HepG2 (cell line): ENCODE measurements around the gene FAM174B. TPM values are rescaled to one million over a fixed set of nuclear protein-coding genes. Genes with fewer than 3 reads are reported as not detected.

Experiments
- ATAC-seq: fragments of 200-7000 bp; cut with Tn5 transposase; 3 replicates; pipeline ENCODE4 v1.9.1; 2020; ENCODE audit warnings: mild to moderate bottlenecking, moderate library complexity
- BruUV-seq: library from RNA; stranded (reverse); fragments of 400-500 nt; replicated peaks from 2 replicates; lab custom pipeline; 2021; lab: Mats Ljungman, UMichigan
- CTCF ChIA-PET: fragments of 300-600 bp; formaldehyde crosslinking; extraction: SDS; loops from one replicate; lab custom pipeline; 2021; ENCODE audit warnings: low total read pairs, inconsistent platforms, low intra/inter-chr PET ratio; lab: Yijun Ruan, JAX
- POLR2A ChIA-PET: fragments of 350-600 bp; sonication (Branson Sonifier 250); formaldehyde crosslinking; loops from one replicate; lab custom pipeline; 2020; ENCODE audit warnings: antibody characterized with exemption, inconsistent platforms; lab: Yijun Ruan, JAX
- DNase-seq: peaks from one replicate; pipeline ENCODE4 v3.0.0-alpha.2; 2015; ENCODE audit warnings: low spot score
- FAIRE-seq: peaks from 3 replicates; lab custom pipeline; 2011; peaks lifted over from hg19 to GRCh38; lab: Jason Lieb, UNC
- H2AFZ ChIP-seq: one replicate; pipeline ENCODE4 v1.6.1; 2011; ENCODE audit warnings: low read length, inconsistent platforms
- H3K27ac ChIP-seq: fragments of 300-600 bp; 3 replicates; pipeline ENCODE4 v1.8.0; 2011; ENCODE audit warnings: mixed run types, mild to moderate bottlenecking, mixed read lengths, low read length, inconsistent platforms; ENCODE audit not compliant: insufficient read depth; ENCODE audit errors: extremely low read length
- H3K27me3 ChIP-seq, 2 experiments: fragments of 200-600 bp in 1 of 2; 2 replicates in 1 of 2; 3 replicates in 1 of 2; pipeline versions ENCODE4 v1.6.0 to v1.8.0; 2011; ENCODE audit warnings: low read length in 2 of 2, mild to moderate bottlenecking in 2 of 2, moderate library complexity in 2 of 2, inconsistent platforms in 1 of 2; ENCODE audit not compliant: insufficient read depth in 2 of 2, control insufficient read depth in 1 of 2
- H3K36me3 ChIP-seq, 2 experiments: fragments of 200-600 bp in 1 of 2; replicated peaks in 1 of 2; 2 replicates in 1 of 2; 3 replicates in 1 of 2; pipeline versions ENCODE4 v1.5.1 to v1.8.0; 2011; ENCODE audit warnings: low read length in 2 of 2, inconsistent platforms in 1 of 2; ENCODE audit not compliant: insufficient read depth in 2 of 2, control insufficient read depth in 1 of 2
- H3K4me1 ChIP-seq: 2 replicates; pipeline ENCODE4 v1.5.1; 2012; ENCODE audit warnings: low read length, inconsistent platforms; ENCODE audit not compliant: insufficient read depth
- H3K4me2 ChIP-seq: 2 replicates; pipeline ENCODE4 v1.6.0; 2011; ENCODE audit warnings: low read depth, low read length, inconsistent platforms
- H3K4me3 ChIP-seq, 3 experiments: fragments of 200-600 bp in 1 of 3; sonication (generic), shearing (Covaris generic) in 1 of 3; replicated peaks in 1 of 3; 2 replicates each; pipeline ENCODE4 v1.5.1; 2011 to 2016; ENCODE audit warnings: low read length in 3 of 3, inconsistent platforms in 2 of 3, low read depth in 2 of 3, mild to moderate bottlenecking in 2 of 3, control low read depth in 1 of 3, mixed read lengths in 1 of 3; ENCODE audit not compliant: insufficient read depth in 1 of 3
- H3K79me2 ChIP-seq: one replicate; pipeline ENCODE4 v1.6.1; 2011; ENCODE audit warnings: low read length, inconsistent platforms; ENCODE audit not compliant: insufficient read depth
- H3K9ac ChIP-seq: 2 replicates; pipeline ENCODE4 v1.6.0; 2011; ENCODE audit warnings: mild to moderate bottlenecking, low read depth, low read length, inconsistent platforms; ENCODE audit not compliant: insufficient read depth
- H3K9me3 ChIP-seq: 2 replicates; pipeline ENCODE4 v1.5.1; 2012; ENCODE audit warnings: mild to moderate bottlenecking, low read length
- H4K20me1 ChIP-seq: 2 replicates; pipeline ENCODE4 v1.6.0; 2011; ENCODE audit warnings: inconsistent platforms, mild to moderate bottlenecking, low read length, moderate library complexity; ENCODE audit not compliant: insufficient read depth
- DPF2 ChIP-seq: sonication (generic); formaldehyde crosslinking; IDR thresholded peaks from 2 replicates; pipeline ENCODE4 v1.4.0; 2020; ENCODE audit warnings: mild to moderate bottlenecking, low read depth, missing genetic modification reagents, borderline replicate concordance
- HNRNPK ChIP-seq: fragments of 200-400 bp; formaldehyde crosslinking; IDR thresholded peaks from 2 replicates; pipeline ENCODE4 v1.6.1; 2018; ENCODE audit warnings: low read length, low read depth, moderate library complexity, mild to moderate bottlenecking; ENCODE audit not compliant: poor library complexity, severe bottlenecking
- NAIF1 ChIP-seq: sonication (generic); formaldehyde crosslinking; IDR thresholded peaks from 2 replicates; pipeline ENCODE4 v1.5.0; 2020; ENCODE audit warnings: mild to moderate bottlenecking, missing genetic modification reagents, borderline replicate concordance
- PAX8 ChIP-seq: sonication (generic); formaldehyde crosslinking; IDR thresholded peaks from 2 replicates; pipeline ENCODE4 v1.8.0; 2022; ENCODE audit warnings: mild to moderate bottlenecking, missing genetic modification reagents, borderline replicate concordance
- PCBP2 ChIP-seq: fragments of 200-400 bp; formaldehyde crosslinking; optimal IDR thresholded peaks from 2 replicates; pipeline ENCODE3; 2018; ENCODE audit warnings: low read length, low read depth; ENCODE audit not compliant: poor library complexity, severe bottlenecking
- RFX3 ChIP-seq: IDR thresholded peaks from 2 replicates; pipeline ENCODE4 v1.6.1; 2016; ENCODE audit warnings: missing biosample characterization, missing genetic modification reagents
- SALL2 ChIP-seq: sonication (generic); formaldehyde crosslinking; IDR thresholded peaks from 2 replicates; pipeline ENCODE4 v1.8.1; 2023; ENCODE audit warnings: mild to moderate bottlenecking, missing genetic modification reagents, inconsistent platforms
- SRSF1 ChIP-seq: fragments of 200-400 bp; formaldehyde crosslinking; optimal IDR thresholded peaks from 2 replicates; pipeline ENCODE3; 2017; ENCODE audit warnings: mild to moderate bottlenecking, low read depth, low read length, moderate library complexity
- SRSF9 ChIP-seq: fragments of 200-400 bp; formaldehyde crosslinking; IDR thresholded peaks from 2 replicates; pipeline ENCODE4 v1.6.1; 2018; ENCODE audit warnings: borderline replicate concordance, mild to moderate bottlenecking, low read depth, low read length; ENCODE audit not compliant: insufficient read depth, poor library complexity, severe bottlenecking
- TBL1XR1 ChIP-seq: fragments of 150-350 bp; IDR thresholded peaks from 2 replicates; pipeline ENCODE4 v1.6.1; 2014; ENCODE audit warnings: borderline replicate concordance, low read length; ENCODE audit not compliant: partially characterized antibody
- ZNF572 ChIP-seq: sonication (generic); formaldehyde crosslinking; IDR thresholded peaks from 2 replicates; pipeline ENCODE4 v1.5.1; 2020; ENCODE audit warnings: mild to moderate bottlenecking, missing genetic modification reagents
- WGBS: methylation state at CpG from one replicate; pipeline ENCODE4 v1.1.6; 2017; ENCODE audit warnings: low lambda C conversion rate; 5-methylcytosine and 5-hydroxymethylcytosine counted together
- in situ Hi-C: cut with HindIII; loops from 2 replicates; pipeline ENCODE4 v1.10.0; 2017; ENCODE audit warnings: low pct_unique_long_range_greater_than_20kb; ENCODE audit not compliant: extremely low pct_ligation_motif_present
- intact Hi-C: fragments of 100-400 bp; cut with micrococcal nuclease; formaldehyde crosslinking; loops from one replicate; pipeline ENCODE4 v1.10.0; 2022; ENCODE audit not compliant: unreplicated experiment
- polyA plus RNA-seq, 8 experiments: library from polyadenylated mRNA; depleted of rRNA in 3 of 8; stranded (reverse) in 7 of 8; unstranded in 1 of 8; fragments of >200 nt; fragmentation: Illumina TruSeq in 4 of 8; extraction: Trizol in 4 of 8; gene quantifications; 2 replicates each; pipeline versions ENCODE4 v1.2.1 to v1.2.3, GENCODE V29; 2011 to 2016; ENCODE audit warnings: low read depth in 4 of 8, missing spikeins in 1 of 8, mixed read lengths in 1 of 8; ENCODE audit not compliant: insufficient read depth in 1 of 8
- total RNA-seq, 5 experiments: library from RNA; depleted of rRNA; stranded (reverse); fragments of >200 nt; fragmentation: Illumina TruSeq; extraction: Trizol; gene quantifications; 2 replicates each; pipeline ENCODE4 v1.2.3, GENCODE V29; 2016; ENCODE audit warnings: low read depth in 1 of 5
- TF ChIP-seq, protein P1 (sequence below): sonication (generic); formaldehyde crosslinking; IDR thresholded peaks from 2 replicates; pipeline ENCODE4 v1.4.0; 2020; ENCODE audit warnings: missing genetic modification reagents, mild to moderate bottlenecking, borderline replicate concordance
- TF ChIP-seq, protein P2 (sequence below): sonication (generic); formaldehyde crosslinking; IDR thresholded peaks from 2 replicates; pipeline ENCODE4 v1.5.1; 2020; ENCODE audit warnings: mild to moderate bottlenecking, missing genetic modification reagents, moderate library complexity

Gene FAM174B
- total and polyA plus RNA-seq, 2 of the 13 experiments (the other 11 are each of a cell fraction or from before 2014, with no cell fraction given): 0.90 to 2.1 TPM

DNA sequence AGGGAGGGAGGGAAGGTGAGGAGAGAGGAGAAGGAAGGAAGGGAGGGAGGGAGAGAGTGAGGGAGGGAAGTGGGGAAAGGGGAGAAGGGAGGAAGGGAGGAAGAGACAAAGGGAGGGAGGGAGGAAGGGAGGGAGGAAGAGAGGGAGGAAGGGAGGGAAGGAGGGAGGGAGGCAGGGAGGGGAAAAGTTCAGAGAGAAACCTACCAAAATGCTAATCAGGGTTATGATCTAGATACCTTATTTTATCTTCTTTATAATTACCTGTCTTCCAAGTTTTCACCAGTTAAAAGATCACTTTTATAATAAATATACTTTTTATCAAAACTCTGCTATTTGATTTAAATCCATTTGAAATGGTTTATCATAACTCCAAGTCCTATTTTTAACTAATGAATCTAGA, 44.4 kb downstream of the FAM174B start:
- Histone ChIP-seq H3K27me3 (0 out of 5 replicates have a peak, but pooled peaks cover 0 to 3% of the 10 kb centered on the region in 2 experiments), H3K4me3 (no peak overlapping the region), H2AFZ (no peak overlapping the region), H3K9me3 (no peaks in the 10 kb centered on the region), H3K4me1 (peaks cover 4% of the 10 kb centered on the region; the same call in 1 of the 2 replicates), H3K27ac (no peak overlapping the region), H4K20me1 (no peaks in the 10 kb centered on the region), H3K4me2 (no peak overlapping the region), H3K9ac (no peak overlapping the region), H3K36me3 (no peaks in the 10 kb centered on the region), H3K79me2 (no peaks in the 10 kb centered on the region)
- intact Hi-C loops (loop anchor here (10.0 kb wide), 1 partner anchor 54 kb away; no protein-coding TSS in a partner anchor), in situ Hi-C loops (no loop called here)
- ATAC-seq (no peak), FAIRE-seq (no peak), DNase-seq (no peak)
- TF ChIP-seq ZNF572 (no peak), RFX3 (CRISPR knock-in tag) (no peak), DPF2 (CRISPR knock-in tag) (no peak), SALL2 (no peak), SRSF1 (no peak), HNRNPK (peak; percentile 93), PCBP2 (peak; percentile 26)
- ChIA-PET POLR2A (no interaction called here), CTCF (no interaction called here)
- no TSS peak for BruUV-seq

DNA sequence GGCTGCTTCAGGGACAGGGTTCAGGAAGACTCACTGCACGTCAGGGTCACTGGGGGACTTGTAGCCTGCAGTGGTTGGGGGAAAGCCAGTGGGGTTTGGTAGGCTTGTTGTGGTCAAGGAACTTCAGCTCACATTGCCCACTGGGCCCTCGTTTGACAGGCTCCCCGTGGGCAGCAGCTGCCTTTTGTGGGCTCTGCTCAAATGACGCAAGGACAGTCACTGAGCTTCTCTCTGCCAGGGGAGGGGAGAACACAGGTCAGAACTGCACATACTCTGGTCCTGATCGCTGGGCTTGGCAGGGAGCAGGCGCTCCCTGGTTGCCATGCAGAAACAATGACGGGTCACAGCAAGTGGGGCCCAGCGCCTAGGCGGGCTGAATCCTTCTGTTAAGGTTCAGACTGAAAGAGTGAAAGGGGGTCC, 45.5 kb downstream of the FAM174B start:
- Histone ChIP-seq H3K9me3 (no peaks in the 10 kb centered on the region), H3K79me2 (no peaks in the 10 kb centered on the region), H3K36me3 (no peaks in the 10 kb centered on the region), H3K27me3 (0 out of 5 replicates have a peak, but pooled peaks cover 0 to 3% of the 10 kb centered on the region in 2 experiments), H3K27ac (no peak overlapping the region), H3K4me2 (no peak overlapping the region), H3K9ac (no peak overlapping the region), H3K4me1 (0 out of 2 replicates have a peak, but pooled peaks cover 7% of the 10 kb centered on the region), H3K4me3 (no peak overlapping the region), H2AFZ (no peak overlapping the region), H4K20me1 (no peaks in the 10 kb centered on the region)
- no peak for ATAC-seq
- CTCF ChIA-PET: no interaction called here
- no peak for FAIRE-seq
- in situ Hi-C loops: no loop called here
- intact Hi-C loops: loop anchor here (10.0 kb wide), 1 partner anchor 55 kb away; no protein-coding TSS in a partner anchor
- DNase-seq: no peak
- POLR2A ChIA-PET: no interaction called here
- 33% methylated on average over 6 of the region's 9 CpGs for WGBS
- BruUV-seq: no TSS peak
- TF ChIP-seq PAX8 (CRISPR knock-in tag): no peak
- TF ChIP-seq, protein P1, sequence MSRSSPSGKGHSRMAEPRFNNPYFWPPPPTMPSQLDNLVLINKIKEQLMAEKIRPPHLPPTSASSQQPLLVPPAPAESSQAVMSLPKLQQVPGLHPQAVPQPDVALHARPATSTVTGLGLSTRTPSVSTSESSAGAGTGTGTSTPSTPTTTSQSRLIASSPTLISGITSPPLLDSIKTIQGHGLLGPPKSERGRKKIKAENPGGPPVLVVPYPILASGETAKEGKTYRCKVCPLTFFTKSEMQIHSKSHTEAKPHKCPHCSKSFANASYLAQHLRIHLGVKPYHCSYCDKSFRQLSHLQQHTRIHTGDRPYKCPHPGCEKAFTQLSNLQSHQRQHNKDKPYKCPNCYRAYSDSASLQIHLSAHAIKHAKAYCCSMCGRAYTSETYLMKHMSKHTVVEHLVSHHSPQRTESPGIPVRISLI (CRISPR knock-in tag): no peak
- no peak for TF ChIP-seq TBL1XR1
- no peak for TF ChIP-seq NAIF1 (CRISPR knock-in tag)
- TF ChIP-seq, protein P2, sequence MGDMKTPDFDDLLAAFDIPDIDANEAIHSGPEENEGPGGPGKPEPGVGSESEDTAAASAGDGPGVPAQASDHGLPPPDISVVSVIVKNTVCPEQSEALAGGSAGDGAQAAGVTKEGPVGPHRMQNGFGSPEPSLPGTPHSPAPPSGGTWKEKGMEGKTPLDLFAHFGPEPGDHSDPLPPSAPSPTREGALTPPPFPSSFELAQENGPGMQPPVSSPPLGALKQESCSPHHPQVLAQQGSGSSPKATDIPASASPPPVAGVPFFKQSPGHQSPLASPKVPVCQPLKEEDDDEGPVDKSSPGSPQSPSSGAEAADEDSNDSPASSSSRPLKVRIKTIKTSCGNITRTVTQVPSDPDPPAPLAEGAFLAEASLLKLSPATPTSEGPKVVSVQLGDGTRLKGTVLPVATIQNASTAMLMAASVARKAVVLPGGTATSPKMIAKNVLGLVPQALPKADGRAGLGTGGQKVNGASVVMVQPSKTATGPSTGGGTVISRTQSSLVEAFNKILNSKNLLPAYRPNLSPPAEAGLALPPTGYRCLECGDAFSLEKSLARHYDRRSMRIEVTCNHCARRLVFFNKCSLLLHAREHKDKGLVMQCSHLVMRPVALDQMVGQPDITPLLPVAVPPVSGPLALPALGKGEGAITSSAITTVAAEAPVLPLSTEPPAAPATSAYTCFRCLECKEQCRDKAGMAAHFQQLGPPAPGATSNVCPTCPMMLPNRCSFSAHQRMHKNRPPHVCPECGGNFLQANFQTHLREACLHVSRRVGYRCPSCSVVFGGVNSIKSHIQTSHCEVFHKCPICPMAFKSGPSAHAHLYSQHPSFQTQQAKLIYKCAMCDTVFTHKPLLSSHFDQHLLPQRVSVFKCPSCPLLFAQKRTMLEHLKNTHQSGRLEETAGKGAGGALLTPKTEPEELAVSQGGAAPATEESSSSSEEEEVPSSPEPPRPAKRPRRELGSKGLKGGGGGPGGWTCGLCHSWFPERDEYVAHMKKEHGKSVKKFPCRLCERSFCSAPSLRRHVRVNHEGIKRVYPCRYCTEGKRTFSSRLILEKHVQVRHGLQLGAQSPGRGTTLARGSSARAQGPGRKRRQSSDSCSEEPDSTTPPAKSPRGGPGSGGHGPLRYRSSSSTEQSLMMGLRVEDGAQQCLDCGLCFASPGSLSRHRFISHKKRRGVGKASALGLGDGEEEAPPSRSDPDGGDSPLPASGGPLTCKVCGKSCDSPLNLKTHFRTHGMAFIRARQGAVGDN (CRISPR knock-in tag): no peak
- TF ChIP-seq SRSF9: no peak
